ENCODE results near the gene GABARAPL2.

GABARAPL2 gene

GRCh38 chr16:75626806-75627205, 60.6 kb downstream of the GABARAPL2 start:
- no peak for ATAC-seq
- TF ChIP-seq POU6F1 (CRISPR knock-in tag; IDR thresholded peaks at IDR 0.05; ENCODE audit: borderline replicate concordance, low read depth) = no peak
